Effector memory CD4-positive, alpha-beta T cell (primary cell): ENCODE measurements around the gene STX11.

Experiments used
- DNase-seq, 3 donors: peaks; one replicate each; pipeline ENCODE4 v3.0.0-alpha.2; 2020
- H3K27ac ChIP-seq: 2 replicates; pipeline ENCODE4 v1.7.0; 2013; ENCODE audit warnings: mild to moderate bottlenecking, low read length, moderate library complexity; ENCODE audit not compliant: insufficient read depth, poor library complexity, severe bottlenecking
- H3K27me3 ChIP-seq: replicated peaks from 2 replicates; pipeline ENCODE4 v1.7.0; 2013; ENCODE audit warnings: mild to moderate bottlenecking, low read length; ENCODE audit not compliant: insufficient read depth, control insufficient read depth, poor library complexity, severe bottlenecking
- H3K36me3 ChIP-seq: 2 replicates; pipeline ENCODE4 v1.7.0; 2013; ENCODE audit warnings: mild to moderate bottlenecking, low read length, moderate library complexity; ENCODE audit not compliant: control insufficient read depth, insufficient read depth
- H3K4me1 ChIP-seq: 2 replicates; pipeline ENCODE4 v1.7.0; 2013; ENCODE audit warnings: low read length, mild to moderate bottlenecking; ENCODE audit not compliant: control insufficient read depth, insufficient read depth, poor library complexity, severe bottlenecking
- H3K4me3 ChIP-seq: 2 replicates; pipeline ENCODE4 v1.7.0; 2013; ENCODE audit warnings: low read length, low read depth, mild to moderate bottlenecking; ENCODE audit not compliant: insufficient read depth, poor library complexity, severe bottlenecking
- H3K9me3 ChIP-seq: 2 replicates; pipeline ENCODE4 v1.7.0; 2013; ENCODE audit warnings: mild to moderate bottlenecking, low read length, moderate library complexity; ENCODE audit not compliant: control insufficient read depth

Gene STX11

DNA sequence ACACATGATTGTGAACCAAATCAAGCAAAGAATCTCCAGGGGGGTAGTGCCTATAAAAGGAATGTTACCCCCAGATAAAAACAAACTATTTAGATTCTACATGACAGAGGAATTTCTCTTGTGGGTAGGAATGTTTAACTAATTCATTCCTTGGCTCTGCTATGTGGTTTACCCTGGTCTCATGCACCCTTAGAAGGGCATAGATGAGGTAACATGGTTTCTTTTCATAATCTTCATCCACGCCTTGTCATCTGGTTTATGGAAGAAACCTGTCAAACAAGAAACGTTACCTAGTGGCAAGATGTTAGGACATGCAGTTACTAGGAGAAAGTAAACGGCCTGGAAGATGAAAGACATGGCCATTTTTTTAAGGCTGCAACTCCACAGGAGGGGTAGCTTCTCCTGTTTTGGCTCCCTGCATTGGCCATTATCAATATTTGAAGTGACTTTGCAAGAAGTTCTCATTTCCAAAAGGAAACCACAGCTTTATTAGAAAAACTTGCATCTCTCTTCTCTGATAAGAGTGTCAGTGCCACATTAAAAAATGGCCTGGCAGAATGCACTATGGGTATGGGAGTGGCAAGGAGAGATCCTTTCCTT, 45.5 kb downstream of the STX11 start:
- H3K4me1 ChIP-seq, result no peaks in the 10 kb centered on the region

DNA sequence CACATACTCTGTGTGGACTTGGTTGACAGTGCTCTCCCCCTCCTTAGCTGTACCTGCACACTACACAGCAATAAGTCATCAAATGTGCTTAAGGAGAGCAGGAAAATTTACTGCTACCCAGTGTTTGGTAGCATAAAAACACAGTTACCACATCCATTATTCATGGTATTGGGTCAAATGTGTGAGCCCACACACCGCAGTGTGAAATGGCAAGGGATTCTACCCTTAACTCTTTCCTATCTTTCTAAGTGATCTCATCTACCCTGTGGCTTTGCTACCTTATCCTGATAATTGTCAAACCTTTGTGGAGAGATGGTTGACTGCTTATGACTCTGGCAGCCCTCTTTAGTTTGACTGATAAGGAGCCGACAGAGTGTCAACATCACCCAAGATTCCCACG, 47.6 kb downstream of the STX11 start:
- no peaks in the 10 kb centered on the region for H3K4me1 ChIP-seq
- peaks cover 9% of the 10 kb centered on the region for H3K9me3 ChIP-seq
- DNase-seq, result no peak
- no peaks in the 10 kb centered on the region for H3K27me3 ChIP-seq
- no peak overlapping the region for H3K27ac ChIP-seq
- H3K4me3 ChIP-seq, result no peak overlapping the region
- no peaks in the 10 kb centered on the region for H3K36me3 ChIP-seq

More for the DNA sequence above, 45.5 kb downstream of the STX11 start:
- no peaks in the 10 kb centered on the region for H3K27me3 ChIP-seq
- no peaks in the 10 kb centered on the region for H3K36me3 ChIP-seq
- no peak overlapping the region for H3K27ac ChIP-seq
- no peaks in the 10 kb centered on the region for H3K9me3 ChIP-seq
- no peak overlapping the region for H3K4me3 ChIP-seq
- no peak for DNase-seq

DNA sequence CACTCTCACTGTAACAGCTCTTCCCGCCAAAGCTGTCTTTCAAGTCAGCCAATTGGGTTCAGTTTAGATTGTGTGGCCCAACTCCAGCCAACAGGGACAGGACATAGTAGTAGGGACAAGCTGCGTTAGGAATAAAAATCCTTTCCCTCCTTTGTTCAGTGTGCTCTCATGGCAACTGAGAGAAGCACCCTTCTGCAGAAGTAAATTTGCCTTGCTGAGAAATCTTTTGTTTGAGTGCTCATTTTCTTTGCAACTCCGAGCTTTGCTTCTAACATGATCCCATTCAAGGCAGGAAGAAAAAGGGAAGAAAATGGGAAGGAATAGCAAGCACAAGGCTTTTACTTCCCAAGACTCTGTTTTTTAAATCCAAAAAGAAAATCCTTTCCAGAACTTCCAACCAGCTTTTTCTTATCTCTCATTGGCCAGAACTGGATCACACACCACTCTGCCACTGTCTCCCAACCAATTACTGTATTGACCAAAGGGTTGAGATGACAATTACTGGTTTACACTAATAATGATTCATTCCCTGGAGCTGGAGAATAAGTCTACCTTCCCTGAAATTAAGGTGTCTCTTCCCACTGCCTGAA, 52.7 kb downstream of the STX11 start:
- H3K4me1 ChIP-seq, result no peaks in the 10 kb centered on the region
- peaks cover 17% of the 10 kb centered on the region for H3K9me3 ChIP-seq
- H3K36me3 ChIP-seq, result no peaks in the 10 kb centered on the region
- DNase-seq, result no peak
- H3K4me3 ChIP-seq, result no peak overlapping the region
- no peaks in the 10 kb centered on the region for H3K27me3 ChIP-seq
- no peak overlapping the region for H3K27ac ChIP-seq

DNA sequence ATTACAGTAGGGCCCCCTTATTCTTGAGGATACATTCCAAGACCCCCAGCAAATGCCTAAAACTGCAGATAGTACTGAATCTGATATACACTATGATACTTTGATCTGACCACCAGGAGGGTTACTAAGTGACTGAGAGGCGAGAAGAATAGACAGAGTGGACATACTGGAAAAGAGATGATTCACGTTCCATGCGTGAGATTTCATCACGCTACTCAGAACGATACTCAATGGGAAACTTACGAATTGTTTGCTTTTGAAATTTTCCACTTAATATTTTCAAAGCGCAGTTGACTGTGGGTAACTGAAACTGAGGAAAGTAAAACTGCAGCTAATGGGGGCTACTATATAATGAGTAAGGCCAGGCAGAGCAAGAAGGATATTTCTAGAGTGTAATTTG, 60.8 kb downstream of the STX11 start:
- H3K4me3 ChIP-seq, result no peak overlapping the region
- H3K36me3 ChIP-seq, result no peaks in the 10 kb centered on the region
- no peaks in the 10 kb centered on the region for H3K9me3 ChIP-seq
- peaks cover 10% of the 10 kb centered on the region for H3K4me1 ChIP-seq
- no peak overlapping the region for H3K27ac ChIP-seq
- DNase-seq, result no peak
- peaks cover 5% of the 10 kb centered on the region for H3K27me3 ChIP-seq

DNA sequence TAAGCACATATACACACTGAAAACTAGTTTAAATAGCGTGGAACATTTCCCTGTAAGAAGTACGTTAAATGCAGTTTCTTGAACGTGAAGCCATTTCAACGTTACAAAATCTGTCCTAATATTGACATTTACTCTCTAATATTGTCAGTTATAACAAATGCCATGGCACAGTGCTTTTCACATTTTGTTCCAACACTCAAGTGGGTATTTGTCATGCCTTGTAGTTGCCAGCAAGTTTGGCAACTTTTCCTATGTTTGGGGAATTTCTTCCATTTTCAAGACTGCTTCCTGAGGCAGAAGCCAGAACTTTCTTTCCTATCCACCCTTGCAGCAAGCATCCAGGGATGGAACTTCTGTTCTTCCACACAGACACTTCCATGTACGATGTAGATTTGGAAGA, 63.0 kb downstream of the STX11 start:
- peaks cover 10% of the 10 kb centered on the region for H3K4me1 ChIP-seq
- H3K9me3 ChIP-seq, result no peaks in the 10 kb centered on the region
- H3K27ac ChIP-seq, result no peak overlapping the region
- no peaks in the 10 kb centered on the region for H3K36me3 ChIP-seq
- no peak overlapping the region for H3K4me3 ChIP-seq
- DNase-seq, result no peak
- peaks cover 5% of the 10 kb centered on the region for H3K27me3 ChIP-seq

DNA sequence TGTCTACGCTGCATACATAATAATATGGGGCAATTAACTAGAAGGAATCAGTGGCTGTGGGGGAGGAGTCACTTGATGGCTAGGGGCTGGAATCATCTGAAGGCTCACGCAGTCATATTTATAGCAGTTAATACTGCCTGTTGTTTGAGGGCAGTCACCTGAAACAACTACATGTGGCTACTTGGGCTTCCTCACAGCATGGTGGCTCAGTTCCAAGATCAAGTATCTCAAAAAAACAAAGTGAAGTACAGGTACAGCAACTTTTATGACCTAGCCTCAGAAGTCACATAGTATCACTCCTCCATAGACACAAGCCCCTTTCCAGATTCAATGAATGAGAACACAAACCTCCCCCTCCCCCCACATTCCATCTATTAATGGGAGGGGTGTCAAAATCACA, 63.7 kb downstream of the STX11 start:
- Histone ChIP-seq H3K36me3 (no peaks in the 10 kb centered on the region), H3K27me3 (peaks cover 5% of the 10 kb centered on the region), H3K27ac (no peak overlapping the region), H3K4me3 (no peak overlapping the region), H3K4me1 (peaks cover 10% of the 10 kb centered on the region), H3K9me3 (no peaks in the 10 kb centered on the region)
- no peak for DNase-seq

DNA sequence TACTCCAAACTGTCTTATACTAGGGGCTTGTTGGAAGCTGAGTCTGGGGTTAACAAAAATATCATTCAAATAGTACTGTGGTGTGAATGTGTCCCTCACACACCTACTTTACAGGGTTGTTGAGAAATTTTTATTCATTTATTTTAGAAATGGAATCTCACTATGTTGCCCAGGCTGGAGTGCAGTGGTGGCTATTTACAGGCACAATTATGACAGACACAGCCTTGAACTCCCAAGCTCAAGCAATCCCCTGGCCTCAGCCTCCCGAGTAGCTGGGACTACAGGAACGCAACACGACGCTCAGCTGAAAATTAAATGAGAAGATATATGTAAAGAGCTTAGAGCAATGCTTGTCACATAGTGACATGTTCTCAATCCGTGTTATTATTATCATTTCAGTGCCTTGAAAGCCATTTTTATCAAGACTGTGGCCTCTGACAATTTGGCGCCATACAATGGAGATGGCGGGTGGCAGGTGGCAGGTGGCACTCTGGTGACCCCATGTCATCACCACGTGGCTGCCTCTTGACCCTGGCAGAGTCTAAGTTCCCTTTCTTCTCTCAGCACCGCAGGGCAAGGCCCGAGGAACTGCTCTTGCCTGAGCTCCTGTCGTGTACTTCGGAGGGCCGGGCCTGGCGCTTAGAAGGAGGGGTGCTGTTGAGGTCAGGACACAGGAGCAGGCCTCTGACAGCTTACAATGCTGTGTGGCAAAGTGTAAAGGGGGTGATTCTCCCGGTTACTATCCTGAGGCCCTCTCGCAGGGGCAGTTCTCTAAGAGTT, 64.5 kb downstream of the STX11 start:
- Histone ChIP-seq H3K27me3 (no peaks in the 10 kb centered on the region), H3K4me1 (peaks cover 10% of the 10 kb centered on the region), H3K4me3 (peak overlapping the region; percentile 89), H3K27ac (peak overlapping the region; percentile 86), H3K9me3 (no peaks in the 10 kb centered on the region), H3K36me3 (no peaks in the 10 kb centered on the region)
- no peak for DNase-seq

DNA sequence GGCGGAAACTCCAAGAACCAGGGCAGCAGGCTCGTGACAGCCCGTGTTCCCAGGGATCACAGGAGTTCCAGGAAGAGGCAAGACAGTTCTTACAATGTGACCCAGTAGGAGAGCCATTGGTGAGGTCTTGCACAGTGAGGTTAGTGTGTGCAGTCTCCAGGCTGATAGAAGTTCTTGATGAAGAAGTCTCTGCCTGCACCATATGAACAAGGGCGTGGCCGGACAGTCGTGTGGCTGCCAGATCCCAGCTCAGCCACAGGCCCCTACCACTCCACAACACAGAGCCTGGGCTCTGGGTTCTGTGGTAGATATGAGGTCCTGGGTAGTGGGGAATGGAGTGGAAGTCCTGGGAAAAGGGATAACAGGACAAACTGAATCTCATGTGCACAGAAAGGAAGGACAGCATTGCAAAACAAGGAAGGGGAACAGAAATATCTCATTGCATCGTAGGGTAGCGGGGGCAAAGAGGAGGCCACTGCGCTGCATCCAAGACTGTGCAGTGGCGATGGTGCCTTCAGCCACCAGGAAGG, 65.2 kb downstream of the STX11 start:
- H3K4me1 ChIP-seq, result peaks cover 10% of the 10 kb centered on the region
- H3K9me3 ChIP-seq, result no peaks in the 10 kb centered on the region
- peak overlapping the region; percentile 89 for H3K4me3 ChIP-seq
- no peaks in the 10 kb centered on the region for H3K27me3 ChIP-seq
- H3K36me3 ChIP-seq, result no peaks in the 10 kb centered on the region
- DNase-seq, result no peak
- H3K27ac ChIP-seq, result peak overlapping the region; percentile 86

DNA sequence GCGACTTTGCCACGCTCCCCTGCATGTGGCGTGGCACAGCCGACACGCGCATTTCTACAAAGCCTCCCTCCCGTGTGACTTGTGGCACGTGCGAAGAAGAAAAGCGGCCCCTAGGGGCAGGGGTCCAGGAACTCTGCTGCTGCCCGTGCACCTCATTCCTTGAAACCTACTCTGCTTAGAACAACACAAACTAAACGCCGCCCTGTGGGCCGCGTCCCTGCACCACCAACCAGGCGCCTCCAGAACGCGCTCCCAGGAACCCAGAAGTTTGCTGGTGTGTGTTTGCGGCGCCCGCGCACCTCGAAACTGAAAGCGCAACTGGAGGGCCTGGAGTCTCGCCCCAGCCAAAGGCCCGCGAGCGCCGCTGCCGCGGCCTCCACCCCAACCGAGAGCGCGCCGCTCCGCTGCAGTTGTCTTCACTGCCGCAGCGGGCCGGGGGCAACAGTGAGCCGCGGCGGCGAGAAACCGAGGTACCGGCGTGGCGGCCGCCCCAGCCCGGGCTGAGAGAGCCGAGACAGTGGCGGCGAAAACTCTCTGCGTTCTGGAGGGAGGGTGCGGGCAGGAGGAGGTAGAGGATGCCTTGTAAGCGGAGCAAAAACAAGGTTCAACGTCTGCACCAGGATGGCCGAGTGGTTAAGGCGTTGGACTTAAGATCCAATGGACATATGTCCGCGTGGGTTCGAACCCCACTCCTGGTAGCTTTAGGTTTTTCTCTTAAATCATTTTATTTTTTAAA, 65.8 kb downstream of the STX11 start:
- H3K27ac ChIP-seq, result peak overlapping the region; percentile 86
- H3K9me3 ChIP-seq, result no peaks in the 10 kb centered on the region
- no peaks in the 10 kb centered on the region for H3K36me3 ChIP-seq
- H3K4me1 ChIP-seq, result peaks cover 10% of the 10 kb centered on the region
- H3K27me3 ChIP-seq, result no peaks in the 10 kb centered on the region
- peak overlapping the region; percentile 89 for H3K4me3 ChIP-seq
- DNase-seq, result peak; percentile 83 to 87 (median 85)
